Stimulated activated CD4-positive, alpha-beta T cell treated with anti-CD3 and anti-CD28 coated beads, Interleukin-12 subunit alpha, Interleukin-12 subunit beta, amount 100 ng/mL, for 4 hours (primary cell): Measurements from ENCODE around the gene ADRA2B.
A peak's percentile ranks its signal among the peaks of the same experiment; 100 is the strongest.

ENCODE experiments used
- DNase-seq: peaks from one replicate; pipeline ENCODE4 v3.0.0-alpha.2; 2020

The ADRA2B gene

DNA sequence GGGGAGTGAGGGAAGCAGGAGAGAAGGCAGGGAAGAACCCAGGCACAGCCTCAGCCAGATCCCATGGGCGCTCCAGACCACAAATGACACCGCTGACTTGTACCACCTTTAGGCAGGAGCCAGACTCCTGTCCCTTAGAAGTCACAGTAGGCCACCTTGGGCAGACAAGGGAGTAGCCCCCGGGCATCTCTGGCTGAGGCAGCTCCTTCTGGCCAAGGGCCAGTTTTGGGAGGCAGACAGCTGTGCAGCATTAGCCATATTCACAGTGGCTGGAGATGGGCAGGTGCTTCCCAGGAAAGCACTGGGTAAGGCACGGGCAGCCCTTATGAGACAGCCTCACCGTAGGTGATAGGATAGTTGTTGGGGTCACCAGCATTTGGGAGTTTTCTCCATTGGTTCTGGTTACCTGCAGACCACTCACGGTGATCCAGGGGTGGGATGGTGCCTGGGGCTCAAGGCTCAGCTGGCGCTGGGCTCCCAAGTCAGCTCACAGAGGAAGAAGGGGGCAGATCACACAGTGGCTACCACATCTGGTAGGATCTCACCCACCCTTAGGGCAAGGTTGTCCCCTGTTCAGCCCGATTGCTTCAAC is 19.9 kb upstream of the ADRA2B start:
- no peak for DNase-seq

GRCh38 chr2:96135621-96136020 is 19.2 kb upstream of the ADRA2B start:
- no peak for DNase-seq

DNA sequence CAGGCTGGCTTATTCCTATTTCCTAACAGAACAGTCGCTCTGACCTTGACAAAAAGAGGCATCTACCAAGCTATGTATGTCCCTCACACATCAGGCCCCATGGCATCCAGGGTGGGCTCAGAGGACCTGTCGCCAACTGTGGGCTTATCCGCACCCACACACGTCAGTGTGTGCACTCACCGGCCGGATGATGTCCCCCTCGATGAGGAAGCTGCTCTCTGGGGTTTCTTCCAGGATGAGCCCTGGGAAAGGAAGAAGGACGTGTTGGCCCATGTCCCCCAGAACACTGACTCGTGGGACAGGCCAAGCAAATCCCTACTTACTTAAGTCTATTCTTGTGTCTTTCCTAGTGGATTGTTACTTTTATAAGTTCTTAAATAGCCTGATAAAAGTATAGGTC is 18.8 kb upstream of the ADRA2B start:
- DNase-seq = no peak

DNA sequence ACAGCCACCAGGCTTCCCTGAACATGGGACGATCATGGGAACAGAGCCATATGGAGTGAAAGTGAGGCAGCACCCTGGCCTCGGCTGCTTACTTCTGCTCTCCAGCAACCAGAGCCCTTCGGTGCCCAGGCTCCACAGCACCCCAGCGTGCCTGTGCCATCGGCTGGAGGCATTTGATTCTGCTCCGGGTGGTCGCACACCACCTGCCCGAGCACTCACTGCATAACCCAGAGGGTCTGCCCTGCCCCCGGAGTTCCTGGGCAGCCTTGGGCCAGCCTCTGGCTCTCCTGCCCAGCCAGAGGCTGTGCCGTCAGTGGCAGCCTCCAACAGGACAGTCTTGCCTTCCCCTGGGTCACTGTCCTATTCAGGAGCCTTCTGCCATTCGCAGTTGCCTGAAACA is 18.1 kb upstream of the ADRA2B start:
- DNase-seq = no peak

DNA sequence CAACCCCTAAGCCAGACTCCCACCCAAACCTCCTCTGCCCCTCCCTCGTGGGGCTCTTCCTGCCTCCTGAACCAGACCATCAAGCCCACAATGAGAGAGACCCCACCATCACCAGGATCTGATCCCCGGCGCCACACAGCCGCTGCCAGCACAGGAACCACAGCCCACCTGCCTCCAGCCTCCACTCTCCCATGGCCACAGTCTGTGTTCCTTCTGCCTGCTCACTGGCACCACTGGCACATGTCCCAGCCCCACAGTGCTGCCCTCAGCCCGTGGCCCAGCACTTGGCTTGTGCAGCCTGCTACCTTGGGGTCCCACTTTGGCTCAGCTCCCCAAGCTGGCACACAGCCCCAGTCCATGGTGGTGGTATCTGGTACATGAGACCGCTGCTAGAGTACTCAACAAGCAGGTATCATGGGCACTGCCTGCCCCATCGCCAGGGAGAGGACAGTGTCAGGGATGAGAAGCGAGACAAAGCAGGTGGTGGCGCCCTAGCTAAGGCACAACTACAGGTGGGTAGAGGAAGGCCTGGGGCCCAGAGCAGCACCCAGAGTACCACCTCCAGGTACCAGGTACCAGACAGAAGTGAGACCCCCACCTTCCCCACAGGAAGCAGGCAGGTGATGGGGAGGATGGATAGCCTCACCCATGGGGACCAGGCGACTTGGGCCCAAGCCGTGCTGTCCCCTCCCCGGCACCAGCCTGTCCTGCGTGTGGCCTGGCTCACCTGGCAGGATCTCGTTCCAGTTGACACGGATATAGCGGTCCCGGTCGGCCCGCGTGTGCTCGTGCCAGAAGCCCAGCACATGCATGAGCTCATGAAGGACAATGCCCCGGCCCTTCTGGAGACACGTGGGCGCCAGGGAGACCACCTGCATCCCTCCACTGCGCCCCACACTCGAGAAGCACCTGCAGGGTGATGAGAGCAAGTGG is 15.7 kb upstream of the ADRA2B start:
- DNase-seq = no peak

DNA sequence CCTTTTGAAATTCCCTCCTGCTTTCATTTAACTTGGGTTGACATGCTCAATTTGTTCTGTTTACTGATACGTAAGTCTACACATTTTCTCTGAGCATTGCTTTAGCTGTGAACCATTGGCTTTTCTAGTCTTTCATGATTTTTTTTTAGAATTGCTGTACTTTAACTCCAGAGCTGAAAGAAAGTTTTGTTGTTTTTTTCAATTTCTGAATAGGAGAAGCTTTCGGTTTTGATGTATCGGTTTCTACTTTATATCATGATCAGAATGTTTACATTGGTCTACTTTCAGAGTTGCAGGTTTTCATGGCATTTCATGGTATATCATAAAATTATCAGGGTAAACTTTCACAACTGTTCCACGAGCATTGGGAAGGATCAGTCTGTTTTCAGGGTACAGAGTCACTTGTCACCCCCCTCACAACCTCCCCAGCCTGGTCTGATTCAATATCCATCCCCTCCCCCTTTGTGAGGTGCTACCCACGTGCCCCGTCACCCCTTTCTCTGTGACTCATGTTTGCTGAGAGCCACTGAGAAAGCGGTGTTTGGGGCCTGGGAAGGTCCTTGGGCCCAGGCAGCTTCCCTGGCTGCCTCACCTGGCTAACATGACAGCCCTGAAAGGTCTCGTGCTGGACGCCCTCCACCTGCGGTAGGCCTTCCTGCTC is 14.9 kb upstream of the ADRA2B start:
- no peak for DNase-seq

DNA sequence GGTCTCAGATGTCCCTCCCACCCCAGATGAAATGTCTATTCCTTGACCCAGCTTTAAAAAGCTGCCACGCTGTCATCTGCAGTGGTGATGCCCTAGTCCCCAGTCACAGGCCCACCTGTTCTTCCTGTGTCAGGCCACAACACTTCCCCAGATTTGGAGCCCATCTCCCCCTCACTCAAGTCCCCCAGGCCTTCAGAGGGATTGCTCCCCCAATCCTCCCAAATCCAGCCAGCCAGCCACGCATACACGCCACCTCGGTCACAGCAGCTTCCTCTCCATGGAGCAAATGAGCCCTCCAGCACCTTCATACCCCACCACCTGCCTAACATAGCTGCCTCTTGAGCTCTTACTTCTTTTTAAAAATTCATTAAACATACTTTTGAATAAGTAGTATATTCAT is 14.1 kb upstream of the ADRA2B start:
- no peak for DNase-seq

- DNase-seq = no peak
Observed at GRCh38 chr2:96129528-96130120, 13.3 kb upstream of the ADRA2B start.

- DNase-seq = no peak
Observed at GRCh38 chr2:96128456-96128855, 12.1 kb upstream of the ADRA2B start.

GRCh38 chr2:96124406-96125265 is 8.3 kb upstream of the ADRA2B start:
- DNase-seq = no peak

DNA sequence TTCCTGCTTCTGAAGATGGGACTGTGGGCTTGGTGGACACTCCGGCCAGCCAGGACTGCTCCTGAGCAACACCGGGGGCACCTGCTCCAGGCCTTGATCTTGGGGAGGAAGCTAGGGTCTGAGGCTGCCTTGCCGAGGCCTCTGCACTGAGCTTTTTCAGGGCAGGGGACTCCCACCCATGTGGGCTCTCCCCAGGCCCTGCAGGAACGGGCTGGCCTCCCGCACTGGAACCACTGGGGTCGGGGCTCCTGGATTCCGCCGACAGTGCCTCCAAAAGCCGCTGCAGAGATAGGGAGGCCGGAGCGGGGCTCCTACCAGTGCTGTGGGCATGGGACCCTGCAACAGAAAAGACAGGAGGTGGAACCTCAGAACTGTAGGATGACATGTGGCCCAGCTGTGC is 7.6 kb upstream of the ADRA2B start:
- no peak for DNase-seq

DNA sequence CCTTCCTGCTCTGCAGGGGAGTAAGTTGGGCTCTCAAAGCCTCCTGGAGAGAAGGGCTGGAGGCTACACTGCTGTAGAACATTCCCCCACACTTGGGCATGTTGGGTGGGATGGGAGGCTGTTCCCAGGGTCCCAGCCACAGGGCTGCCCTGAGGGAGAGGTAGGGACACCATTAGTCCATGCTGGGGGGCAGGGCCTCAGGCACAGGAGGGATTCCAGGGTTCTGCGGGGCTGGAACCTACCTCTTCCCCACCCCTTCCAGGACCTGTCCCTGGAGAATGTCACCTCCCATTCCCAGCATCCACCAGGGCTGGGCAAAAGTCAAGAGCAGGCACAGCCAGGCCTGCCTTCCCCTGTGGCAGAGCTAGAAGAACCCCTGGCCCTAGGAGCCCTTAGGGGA is 6.9 kb upstream of the ADRA2B start:
- DNase-seq = no peak

GRCh38 chr2:96122391-96122790 is 6.0 kb upstream of the ADRA2B start:
- DNase-seq = no peak

DNA sequence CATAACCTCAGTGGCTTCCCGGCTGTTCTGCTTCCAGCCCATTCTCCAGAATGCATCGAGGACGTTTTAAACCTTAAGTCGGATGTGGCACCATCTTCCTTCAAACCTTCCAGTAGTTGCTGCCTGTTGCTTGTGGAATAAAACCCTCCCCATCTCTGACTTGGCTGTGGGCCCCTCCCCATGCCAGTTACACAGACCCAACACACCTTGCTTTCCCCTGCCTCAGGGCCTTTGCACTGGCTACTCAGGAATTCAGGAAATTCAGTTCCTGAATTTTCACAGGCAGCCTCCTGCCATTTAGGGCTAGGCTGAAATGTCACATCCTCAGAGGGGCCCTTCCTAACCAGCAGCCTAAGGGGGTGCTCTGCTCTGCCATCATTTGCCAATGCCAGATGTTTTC is 5.0 kb upstream of the ADRA2B start:
- no peak for DNase-seq

GRCh38 chr2:96120991-96121390 is 4.6 kb upstream of the ADRA2B start:
- DNase-seq = no peak

- no peak for DNase-seq
Observed at GRCh38 chr2:96120091-96120720, 3.8 kb upstream of the ADRA2B start.

DNA sequence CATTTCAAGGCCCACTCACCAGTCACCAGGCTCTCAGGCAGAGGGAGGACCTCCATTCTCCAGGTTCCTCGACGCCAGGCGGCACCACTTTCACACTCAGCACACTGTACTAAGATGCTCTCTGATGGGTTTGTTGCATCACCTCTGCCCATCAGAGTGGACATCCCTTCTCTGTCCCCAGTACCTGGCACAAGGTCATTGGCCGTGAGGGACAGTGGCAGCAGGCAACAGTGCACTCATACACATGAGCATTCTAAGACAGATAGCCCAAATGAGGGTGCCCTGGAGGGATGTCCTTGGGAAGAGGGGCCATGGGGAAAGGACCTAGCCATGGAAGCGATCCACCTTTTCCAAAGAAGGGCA is 3.0 kb upstream of the ADRA2B start:
- no peak for DNase-seq

- no peak for DNase-seq
Observed at GRCh38 chr2:96118698-96119388, 2.5 kb upstream of the ADRA2B start.

DNA sequence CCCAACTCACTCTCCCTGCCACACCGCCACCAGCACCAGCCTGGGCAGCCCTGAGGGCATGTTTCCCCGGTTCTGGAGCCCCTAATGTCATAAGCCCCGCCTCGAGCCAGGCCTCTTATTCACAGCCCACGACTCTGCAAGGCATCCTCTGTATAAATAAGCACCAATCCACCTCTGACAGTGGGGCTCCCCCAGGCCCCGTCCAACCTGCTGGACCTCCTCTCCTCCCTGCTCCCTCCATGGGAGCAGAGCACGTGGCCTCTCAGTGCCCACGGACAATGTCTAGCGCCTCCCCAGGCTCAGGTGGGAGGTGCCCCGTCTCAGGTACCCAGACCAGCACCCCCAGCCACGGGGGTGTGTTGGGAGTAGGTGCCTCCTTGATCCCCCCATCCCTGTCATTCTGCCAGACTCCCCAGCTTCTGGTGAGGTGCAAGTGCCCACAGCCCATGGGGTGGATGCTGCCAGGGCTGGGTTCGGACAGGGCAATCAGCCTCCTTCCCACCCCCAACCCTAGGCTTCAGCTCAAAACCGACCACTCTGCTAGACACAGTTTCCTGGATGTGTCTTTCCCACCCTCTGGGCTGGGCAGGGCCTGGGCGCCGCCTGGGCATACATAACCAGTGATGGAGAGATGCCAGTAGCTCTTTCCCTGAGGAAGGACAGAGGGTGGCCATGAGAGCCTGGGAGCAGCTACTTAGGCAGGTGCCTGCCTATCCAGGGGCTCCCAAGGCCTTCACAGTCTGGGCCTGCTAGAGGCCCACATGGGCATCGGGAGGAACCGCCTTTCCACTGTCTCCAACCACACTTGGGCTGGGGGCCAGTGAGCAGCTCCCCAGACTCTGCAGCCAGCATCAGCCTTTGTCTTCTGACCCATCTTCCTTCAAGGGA is 1.6 kb upstream of the ADRA2B start:
- DNase-seq = no peak

- peak; percentile 71 for DNase-seq
Observed at GRCh38 chr2:96116879-96117533, 635 bp upstream of the ADRA2B start.
